Hypothalamus (tissue), 51 donors: ENCODE measurements around the gene TNIP3.

ENCODE experiments used
- DNase-seq, 51 donors: peaks; one replicate each; lab custom pipeline; 2025; lab: John Stamatoyannopoulos, UW

The TNIP3 gene

GRCh38 chr4:121093261-121093660 is 70.9 kb downstream of the TNIP3 start:
- no peak for DNase-seq

- no peak for DNase-seq
Observed at GRCh38 chr4:121091941-121092340, 72.2 kb downstream of the TNIP3 start.

GRCh38 chr4:121088867-121089266 is 75.3 kb downstream of the TNIP3 start:
- DNase-seq, result no peak
